ENCODE data around the gene RNF151.

The RNF151 gene

DNA sequence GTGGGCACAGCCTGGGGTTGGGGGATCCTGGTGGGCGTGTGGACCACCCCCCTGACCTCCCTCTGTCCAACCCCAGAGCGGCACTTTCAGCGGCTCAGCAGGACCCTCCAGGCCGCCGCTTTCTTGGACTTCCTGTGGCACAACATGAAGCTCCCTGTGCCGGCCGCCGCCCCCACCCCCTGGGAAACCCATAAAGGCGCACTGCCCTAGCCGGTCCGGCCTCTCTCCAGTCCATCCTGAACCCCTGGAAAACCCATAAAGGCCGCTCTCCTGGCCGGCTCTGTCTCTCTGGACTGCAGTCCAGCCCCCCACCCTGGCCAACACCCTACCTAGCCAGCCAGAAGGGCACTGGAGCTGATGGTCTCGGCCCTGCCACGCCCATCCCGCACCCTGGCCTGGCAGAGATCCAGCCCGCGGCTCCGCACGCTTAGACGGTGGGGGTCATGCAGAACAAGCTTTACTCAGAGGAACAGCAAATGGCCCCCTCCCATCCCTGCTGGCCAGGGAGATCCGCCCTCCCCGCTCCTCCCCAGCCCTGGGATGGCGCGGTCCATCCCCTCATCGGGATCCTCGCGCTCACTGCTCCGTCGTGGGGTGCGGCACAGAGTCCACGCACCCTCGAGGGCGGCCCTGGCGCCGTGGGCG, 11.9 kb downstream of the RNF151 start:
- no peak for DNase-seq

DNA sequence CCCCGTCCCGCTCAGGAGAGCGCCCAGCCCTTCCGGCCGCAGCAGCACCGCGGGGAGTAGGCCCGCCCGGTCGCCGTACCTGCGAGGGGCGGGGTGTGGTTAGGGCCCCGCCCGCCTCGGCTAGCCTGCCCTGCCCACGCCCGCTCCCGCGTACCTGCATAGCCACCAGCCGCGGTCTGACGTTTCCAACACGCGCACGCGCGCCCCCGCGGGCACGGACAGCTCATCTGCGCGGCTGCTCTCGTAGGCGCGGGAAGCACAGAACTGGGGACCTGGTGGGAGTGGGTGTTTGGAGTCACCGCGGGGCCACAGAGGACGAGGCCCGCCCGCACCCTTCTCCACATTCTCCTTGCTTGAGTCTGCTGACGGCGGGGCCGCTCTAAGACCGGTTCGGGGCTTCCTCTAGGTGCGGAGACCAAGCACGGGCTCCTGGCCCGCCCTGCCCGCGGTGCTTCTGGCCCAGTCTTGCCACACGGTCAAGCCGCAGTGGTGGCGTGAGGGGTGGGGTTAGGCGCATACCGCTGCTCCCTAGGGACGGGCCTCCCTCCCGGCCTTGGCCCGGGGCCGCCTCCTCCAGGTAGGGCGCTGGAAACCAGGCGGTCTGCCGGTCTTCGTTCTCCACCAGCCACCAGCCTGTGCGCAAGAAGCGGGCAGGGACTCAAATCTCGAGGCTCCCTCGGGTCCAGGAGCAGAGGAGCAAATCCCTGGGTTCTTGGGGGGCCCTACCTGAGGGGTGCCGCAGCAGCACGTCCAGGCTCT, 12.8 kb downstream of the RNF151 start:
- peak; percentile 60 for DNase-seq

GRCh38 chr16:1980030-1980769, 13.5 kb downstream of the RNF151 start:
- no peak for DNase-seq

- no peak for DNase-seq
These were observed 14.1 kb downstream of the RNF151 start for GRCh38 chr16:1980770-1981087.

GRCh38 chr16:1981398-1981836, 14.8 kb downstream of the RNF151 start, which contains the start of gene NOXO1:
Gene NOXO1 (minus strand): TSS chr16:1981469. CDS start chr16:1981179, 290 bp downstream.
- no peak for DNase-seq

- no peak for DNase-seq
These were observed 15.4 kb downstream of the RNF151 start for GRCh38 chr16:1982013-1982433.

DNA sequence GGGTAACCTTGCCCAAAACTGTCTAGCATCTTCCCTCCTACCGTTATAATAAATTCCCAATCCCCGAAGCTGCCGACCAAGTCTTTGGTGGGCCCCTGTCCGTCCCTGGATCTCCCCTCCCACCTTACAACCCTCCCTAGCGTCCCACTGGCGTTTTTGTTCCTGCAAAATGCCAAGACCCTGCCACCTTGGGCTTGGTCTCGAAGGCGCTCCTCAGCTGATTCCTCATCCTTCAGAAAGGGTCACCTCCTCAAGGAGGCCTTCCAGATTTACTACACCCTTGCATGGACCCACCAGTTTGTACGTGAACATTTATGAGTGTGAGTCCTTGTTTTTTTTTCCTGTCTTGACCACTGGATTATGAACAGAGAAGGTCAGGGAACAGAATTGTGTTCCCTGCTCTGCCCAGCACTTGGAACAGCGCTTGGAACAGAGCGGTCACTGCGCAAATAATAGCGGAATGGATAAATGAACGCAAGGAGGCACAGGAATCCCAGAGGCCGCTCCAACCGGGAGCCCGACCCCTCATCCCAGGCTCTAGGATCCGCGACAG, 16.4 kb downstream of the RNF151 start:
- DNase-seq = no peak

DNA sequence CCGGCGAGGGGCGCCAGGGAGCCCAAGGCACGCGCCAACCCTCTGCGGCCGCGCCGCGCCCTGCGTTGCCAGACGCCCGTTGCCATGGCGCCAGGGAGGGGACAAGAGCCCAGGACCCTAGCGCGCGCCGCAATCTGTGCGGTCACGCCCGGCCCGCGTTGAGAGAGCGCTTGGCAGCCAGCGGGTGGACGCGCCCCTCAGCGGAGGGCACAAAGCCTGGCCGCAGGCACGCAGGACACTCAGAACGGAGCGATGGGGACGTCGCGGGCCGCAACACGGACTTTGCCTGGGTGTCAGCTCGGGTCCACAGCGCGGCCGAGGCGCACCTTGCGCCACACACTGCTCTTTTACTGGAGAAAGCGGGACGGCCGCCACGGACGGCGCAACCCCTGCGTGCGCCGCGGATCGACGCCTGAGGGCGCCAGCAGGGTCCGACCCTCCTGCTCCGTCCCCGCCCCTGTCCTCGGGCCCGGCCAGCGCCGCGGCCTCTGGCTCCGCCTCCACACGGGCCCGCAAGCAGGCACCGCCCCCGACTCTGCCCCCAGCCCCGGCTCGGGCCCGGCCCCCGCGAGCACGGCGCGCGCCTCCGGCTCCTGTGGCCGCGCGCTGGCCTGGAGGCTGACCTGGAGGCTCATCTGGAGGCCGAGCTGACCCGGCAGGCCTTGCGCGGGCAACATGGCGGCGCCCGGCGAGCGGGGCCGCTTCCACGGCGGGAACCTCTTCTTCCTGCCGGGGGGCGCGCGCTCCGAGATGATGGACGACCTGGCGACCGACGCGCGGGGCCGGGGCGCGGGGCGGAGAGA, 17.1 kb downstream of the RNF151 start, which contains the start of gene GFER:
Gene GFER (plus strand): TSS at position 650 of the 803 bp plus-strand sequence. CDS start 26 bp downstream, at position 676.
- peak; percentile 72 for DNase-seq

GRCh38 chr16:1984347-1985225, 17.9 kb downstream of the RNF151 start:
- DNase-seq = no peak

DNA sequence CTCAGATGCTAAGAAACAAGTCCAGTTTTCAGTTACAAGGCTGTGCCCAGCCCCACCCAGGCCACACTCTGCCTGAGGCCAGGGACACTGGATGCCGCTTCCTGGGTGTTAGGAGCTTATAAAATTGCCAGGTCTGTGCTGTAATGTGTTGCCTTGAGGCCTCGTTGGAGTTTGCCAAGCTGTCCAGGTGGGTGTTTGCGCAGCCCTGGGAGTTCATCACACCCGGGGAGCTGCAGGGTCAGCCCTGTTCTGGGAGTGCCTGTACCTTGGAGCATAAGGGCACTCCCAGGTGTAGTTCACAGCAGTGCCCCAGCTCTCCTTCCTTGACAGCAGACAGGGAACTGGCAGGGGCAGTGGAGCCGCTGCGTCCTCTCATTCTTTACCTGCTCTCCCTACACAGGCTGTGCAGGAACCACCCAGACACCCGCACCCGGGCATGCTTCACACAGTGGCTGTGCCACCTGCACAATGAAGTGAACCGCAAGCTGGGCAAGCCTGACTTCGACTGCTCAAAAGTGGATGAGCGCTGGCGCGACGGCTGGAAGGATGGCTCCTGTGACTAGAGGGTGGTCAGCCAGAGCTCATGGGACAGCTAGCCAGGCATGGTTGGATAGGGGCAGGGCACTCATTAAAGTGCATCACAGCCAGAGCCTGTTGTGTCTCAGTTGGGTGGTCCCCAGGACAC, 19.0 kb downstream of the RNF151 start:
- DNase-seq = no peak

GRCh38 chr16:1987198-1987597, 20.5 kb downstream of the RNF151 start:
- no peak for DNase-seq

- DNase-seq = no peak
These were observed 22.8 kb downstream of the RNF151 start, which contains the start of gene SYNGR3 for GRCh38 chr16:1989209-1990100. Gene SYNGR3 (plus strand): TSS chr16:1989970. CDS start chr16:1990103, 133 bp downstream.

- no peak for DNase-seq
These were observed 23.4 kb downstream of the RNF151 start for GRCh38 chr16:1990101-1990350.

GRCh38 chr16:1990351-1991134, 23.9 kb downstream of the RNF151 start:
- no peak for DNase-seq

DNA sequence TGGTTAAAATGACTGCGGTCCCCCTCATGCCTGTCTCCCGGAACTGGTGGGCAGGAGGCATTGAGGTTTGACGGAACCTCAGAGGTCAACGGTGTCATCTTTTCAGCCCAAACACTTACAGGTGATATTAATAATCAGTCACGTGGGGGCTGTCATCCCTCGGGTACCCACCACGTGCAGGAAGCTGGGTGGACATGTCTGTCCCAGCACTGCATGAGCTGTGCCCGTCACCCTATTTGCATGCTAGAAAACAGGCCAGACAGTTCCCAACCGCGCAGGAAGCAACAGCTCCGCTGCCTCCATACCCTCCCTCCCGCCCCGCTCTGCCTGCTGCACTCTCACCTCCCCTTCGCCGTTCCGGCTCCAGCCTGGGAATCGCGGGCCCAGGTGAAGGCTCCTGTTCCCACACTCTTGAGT, 24.5 kb downstream of the RNF151 start:
- no peak for DNase-seq

GRCh38 chr16:1991588-1991947, 24.9 kb downstream of the RNF151 start:
- no peak for DNase-seq

- DNase-seq = no peak
These were observed 25.5 kb downstream of the RNF151 start for GRCh38 chr16:1991948-1992703.

DNA sequence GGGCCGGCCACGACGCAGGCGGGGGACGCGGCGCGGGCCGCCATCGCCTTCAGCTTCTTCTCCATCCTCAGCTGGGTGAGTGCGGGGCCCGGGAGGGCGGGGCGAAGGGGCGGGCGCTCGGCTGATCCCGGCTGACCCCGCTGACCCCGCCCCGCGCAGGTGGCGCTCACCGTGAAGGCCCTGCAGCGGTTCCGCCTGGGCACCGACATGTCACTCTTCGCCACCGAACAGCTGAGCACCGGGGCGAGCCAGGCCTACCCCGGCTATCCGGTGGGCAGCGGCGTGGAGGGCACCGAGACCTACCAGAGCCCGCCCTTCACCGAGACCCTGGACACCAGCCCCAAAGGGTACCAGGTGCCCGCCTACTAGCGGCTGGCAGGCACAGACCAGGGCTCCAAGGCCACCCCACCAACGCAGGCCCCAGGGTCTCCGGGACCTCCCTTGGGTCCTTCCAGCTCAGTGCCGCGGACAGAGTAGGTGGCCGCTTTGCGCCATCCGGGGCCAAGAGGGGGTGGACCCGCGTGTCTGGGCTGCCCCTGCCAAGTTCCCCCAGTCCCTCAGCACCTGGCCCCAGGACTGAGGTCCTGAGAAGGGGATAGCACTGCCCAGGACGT, 26.2 kb downstream of the RNF151 start:
- DNase-seq = no peak
